GM13977 (cell line): ENCODE measurements around the gene CENATAC.
"Not testable (repeated sequence)": the region's sequence is repeated elsewhere in the genome, so short reads cannot be mapped to it uniquely, and the experiment has no call there.

Experiments used
- DNase-seq: peaks from one replicate; pipeline ENCODE4 v3.0.0; 2012; ENCODE audit warnings: low spot score
- CTCF ChIP-seq: IDR thresholded peaks from 2 replicates; pipeline ENCODE4 v1.5.1; 2012; ENCODE audit warnings: mild to moderate bottlenecking, control low read depth; ENCODE audit not compliant: insufficient read depth; ENCODE audit errors: extremely low read depth, missing control alignments
- in situ Hi-C: fragments of 300-500 bp; cut with MboI; formaldehyde crosslinking; loops from one replicate; pipeline ENCODE4 v1.12.0; 2022; ENCODE audit warnings: low sequenced_read_pairs, low pct_unique_long_range_greater_than_20kb, mixed read lengths, inconsistent platforms; ENCODE audit not compliant: unreplicated experiment

The CENATAC gene

DNA sequence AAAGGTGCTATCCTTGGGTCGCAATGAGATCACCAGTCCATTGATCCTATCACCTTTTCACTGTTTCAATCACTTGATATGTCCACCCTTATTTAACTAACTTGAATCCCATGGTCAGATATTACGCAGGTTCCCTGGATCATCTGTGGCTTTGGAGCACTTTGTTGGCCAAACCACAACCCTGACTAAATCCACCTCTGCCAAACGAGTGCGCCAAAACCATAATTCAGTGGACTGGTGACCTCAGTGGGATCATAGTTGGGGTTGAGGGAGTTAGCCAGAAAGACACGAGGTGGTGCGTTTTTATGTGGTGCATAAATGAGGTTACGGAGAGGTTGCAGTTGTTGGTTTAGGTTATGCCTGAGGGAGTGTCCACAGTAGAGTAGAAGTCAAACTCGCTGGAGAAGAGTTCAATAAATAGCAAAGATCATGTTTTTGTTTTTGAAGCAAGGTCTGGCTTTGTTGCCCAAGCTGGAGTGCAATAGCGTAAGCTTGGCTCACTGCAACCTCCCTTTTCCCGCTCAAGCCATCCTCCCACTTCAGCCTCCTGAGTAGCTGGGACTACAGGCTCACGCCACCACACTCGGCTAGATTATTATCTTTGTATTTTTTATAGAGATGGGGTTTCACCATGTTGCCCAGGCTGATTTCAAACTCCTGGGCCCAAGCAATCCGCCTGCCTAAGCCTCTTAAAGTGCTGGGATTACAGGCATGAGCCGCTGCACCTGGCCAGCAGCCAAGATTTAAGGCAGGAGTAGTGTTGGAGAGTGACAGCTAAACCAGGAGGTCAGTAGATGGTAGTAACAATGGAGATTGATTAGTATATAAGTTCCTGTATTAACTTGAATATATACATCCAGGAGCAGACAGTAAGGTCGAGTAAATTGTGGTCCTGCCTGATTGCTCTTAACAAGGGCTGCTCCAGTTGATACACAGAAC, 21.9 kb upstream of the CENATAC start:
- no peak for DNase-seq
- no peak for TF ChIP-seq CTCF
- in situ Hi-C loops: no loop called here

- no peak for DNase-seq
- in situ Hi-C loops: no loop called here
Measured at GRCh38 chr11:118979434-118979833, 18.5 kb upstream of the CENATAC start.

DNA sequence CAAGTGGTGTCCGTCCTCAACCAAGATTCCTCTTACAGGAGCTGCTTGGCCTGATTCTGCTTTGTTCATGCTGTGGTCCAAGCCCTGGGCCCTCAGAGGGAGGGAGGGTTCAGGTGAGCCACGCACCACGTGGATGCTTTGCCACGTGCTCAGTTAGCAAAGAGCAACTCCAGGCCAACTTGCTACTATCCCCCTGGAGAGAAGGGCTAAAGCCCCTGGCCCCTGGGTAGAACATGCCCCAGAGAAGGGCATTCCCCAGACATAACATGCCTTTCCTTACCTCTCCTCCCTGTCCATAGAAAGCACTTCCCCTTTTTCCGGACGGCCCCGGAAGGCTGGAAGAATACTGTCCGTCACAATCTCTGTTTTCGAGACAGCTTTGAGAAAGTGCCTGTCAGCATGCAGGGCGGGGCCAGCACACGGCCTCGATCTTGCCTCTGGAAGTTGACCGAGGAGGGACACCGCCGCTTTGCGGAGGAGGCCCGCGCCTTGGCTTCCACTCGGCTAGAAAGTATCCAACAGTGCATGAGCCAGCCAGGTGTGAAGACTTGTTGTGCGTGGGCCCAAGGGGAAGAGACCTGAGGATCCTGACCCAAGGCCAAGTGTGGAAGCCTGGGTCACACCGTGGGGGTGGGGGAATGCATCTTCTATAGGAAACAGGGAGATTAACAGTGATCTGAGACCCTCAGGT, 17.6 kb upstream of the CENATAC start:
- in situ Hi-C loops: no loop called here
- no peak for TF ChIP-seq CTCF
- DNase-seq: peak; percentile 14

More at GRCh38 chr11:118979434-118979833, 18.5 kb upstream of the CENATAC start:
- no peak for TF ChIP-seq CTCF

GRCh38 chr11:118984337-118984736, 13.6 kb upstream of the CENATAC start:
- in situ Hi-C loops, DNase-seq: not testable (repeated sequence)

- TF ChIP-seq CTCF: no peak
- DNase-seq: peak; percentile 10
- in situ Hi-C loops: no loop called here
Measured at GRCh38 chr11:118984825-118985224, 13.1 kb upstream of the CENATAC start.

DNA sequence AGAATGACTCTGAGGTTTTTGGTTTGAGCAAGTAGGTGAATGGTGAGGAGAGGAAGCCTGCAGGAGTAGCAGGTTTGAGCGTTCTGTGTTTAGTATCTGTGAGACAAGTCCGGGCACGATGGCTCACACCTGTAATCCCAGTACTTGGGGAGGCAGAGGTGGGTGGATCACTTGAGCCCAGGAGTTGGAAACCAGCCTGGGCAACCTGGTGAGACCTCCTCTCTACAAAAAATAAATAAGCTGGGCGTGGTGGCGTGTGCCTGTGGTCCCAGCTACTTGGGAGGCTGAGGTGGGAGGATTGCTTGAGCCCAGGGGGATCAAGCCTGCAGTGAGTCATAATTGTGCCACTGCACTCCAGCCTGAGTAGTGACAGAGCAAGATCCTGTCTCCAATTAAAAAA, 9.7 kb upstream of the CENATAC start:
- in situ Hi-C loops: no loop called here
- DNase-seq: peak; percentile 4
- TF ChIP-seq CTCF: no peak

- DNase-seq, in situ Hi-C loops: not testable (repeated sequence)
Measured at GRCh38 chr11:118991486-118992038, 6.4 kb upstream of the CENATAC start.
